ENCODE data around the gene RERE. TPM values are rescaled to one million over a fixed set of nuclear protein-coding genes. Genes with fewer than 3 reads are reported as not detected.

Gene RERE
- total and polyA plus RNA-seq, 2 experiments from 2014 or later: 148 to 170 TPM

- ATAC-seq (no peak), DNase-seq (ENCODE audit: low spot score) (no peak)
- Histone ChIP-seq H3K27me3 (ENCODE audit: insufficient read depth) (no peaks in the 10 kb centered on the region), H3K9me2 (ENCODE audit: insufficient read depth) (no peaks in the 10 kb centered on the region), H3K27ac (ENCODE audit: low read depth) (no peak overlapping the region), H3K4me2 (no peak overlapping the region), H3K4me1 (ENCODE audit: insufficient read depth) (no peaks in the 10 kb centered on the region), H3F3A (replicated peaks; ENCODE audit: low read depth) (no peaks in the 10 kb centered on the region), H3K4me3 (no peak overlapping the region), H2AFZ (no peak overlapping the region), H3K79me2 (replicated peaks; ENCODE audit: insufficient read depth) (peaks cover 62% of the 10 kb centered on the region), H3K36me3 (ENCODE audit: insufficient read depth) (no peaks in the 10 kb centered on the region), H4K20me1 (replicated peaks; ENCODE audit: insufficient read depth) (peaks cover 4% of the 10 kb centered on the region)
- Mint-ChIP-seq H3K36me3 (ENCODE audit: low read depth) (peaks cover 28% of the 10 kb centered on the region; the same call in 2 of the 3 replicates), H3K9me3 (no peaks in the 10 kb centered on the region), H3K4me3 (no peak overlapping the region), H3K27ac (no peak overlapping the region), H3K27me3 (ENCODE audit: insufficient read depth, low read depth, poor library complexity) (peaks cover 2% of the 10 kb centered on the region), H3K4me1 (0 out of 3 replicates have a peak, but pooled peaks cover 4% of the 10 kb centered on the region)
- TF ChIP-seq CREB1 (CRISPR knock-in tag; IDR thresholded peaks at IDR 0.05; ENCODE audit: low read depth) (no peak), CTCF (conservative IDR thresholded peaks at IDR 0.05; ENCODE audit: low read depth in 2 of 2) (no peak), EZH2 (IDR thresholded peaks at IDR 0.05; ENCODE audit: low read depth, unreplicated experiment) (no peak), NANOG (IDR thresholded peaks at IDR 0.05; ENCODE audit: borderline replicate concordance) (no peak), EZH2phosphoT487 (IDR thresholded peaks at IDR 0.05; ENCODE audit: unreplicated experiment) (no peak), STAT1 (IDR thresholded peaks at IDR 0.05; ENCODE audit: unreplicated experiment) (no peak), ETS1 (IDR thresholded peaks at IDR 0.05) (no peak), REST (IDR thresholded peaks at IDR 0.05; ENCODE audit: unreplicated experiment) (no peak), ZNF331 (CRISPR knock-in tag; IDR thresholded peaks at IDR 0.05; ENCODE audit: low read depth) (no peak), POLR2AphosphoS5 (IDR thresholded peaks at IDR 0.05; ENCODE audit: low read depth) (no peak), JUNB (IDR thresholded peaks at IDR 0.05; ENCODE audit: unreplicated experiment) (no peak), ZNF114 (CRISPR knock-in tag; IDR thresholded peaks at IDR 0.05) (no peak), ZNF462 (CRISPR knock-in tag; IDR thresholded peaks at IDR 0.05) (no peak)
Measured at GRCh38 chr1:8544644-8545043, 272.8 kb downstream of the RERE start.
